HEK293T (cell line): ENCODE results near the gene HOXC12.
A peak's percentile ranks its signal among the peaks of the same experiment; 100 is the strongest.

Source experiments
- CTCF ChIA-PET: fragments of 350-600 bp; formaldehyde crosslinking; extraction: SDS; loops from one replicate; lab custom pipeline; 2021; ENCODE audit warnings: antibody characterized with exemption, inconsistent platforms; lab: Yijun Ruan, JAX
- POLR2A ChIA-PET: fragments of 350-600 bp; formaldehyde crosslinking; extraction: SDS; loops from one replicate; lab custom pipeline; 2020; ENCODE audit warnings: antibody characterized with exemption, inconsistent platforms; lab: Yijun Ruan, JAX
- DNase-seq: peaks from one replicate; pipeline ENCODE4 v3.0.0; 2012; ENCODE audit warnings: mixed read lengths; ENCODE audit errors: extremely low spot score
- ARNT ChIP-seq: fragments of 450-650 bp; IDR thresholded peaks from 2 replicates; pipeline ENCODE4 v1.6.1; 2017; ENCODE audit warnings: mild to moderate bottlenecking
- BHLHE40 ChIP-seq: fragments of 450-650 bp; IDR thresholded peaks from 2 replicates; pipeline ENCODE4 v1.6.1; 2016; ENCODE audit warnings: mild to moderate bottlenecking, moderate library complexity, borderline replicate concordance
- CTBP1 ChIP-seq: fragments of 450-650 bp; IDR thresholded peaks from 2 replicates; pipeline ENCODE4 v1.6.1; 2016; ENCODE audit warnings: borderline replicate concordance
- ELF4 ChIP-seq: fragments of 450-650 bp; IDR thresholded peaks from 2 replicates; pipeline ENCODE4 v1.6.1; 2017; ENCODE audit warnings: antibody characterized with exemption
- FOXA1 ChIP-seq: fragments of 450-650 bp; IDR thresholded peaks from 2 replicates; pipeline ENCODE4 v1.6.1; 2016; ENCODE audit warnings: mild to moderate bottlenecking
- FOXK2 ChIP-seq: fragments of 450-650 bp; IDR thresholded peaks from 2 replicates; pipeline ENCODE4 v1.6.1; 2016; ENCODE audit warnings: mild to moderate bottlenecking
- FOXM1 ChIP-seq: fragments of 450-650 bp; IDR thresholded peaks from 2 replicates; pipeline ENCODE4 v1.6.1; 2017; ENCODE audit warnings: mild to moderate bottlenecking, borderline replicate concordance
- HDGF ChIP-seq: fragments of 450-650 bp; IDR thresholded peaks from 2 replicates; pipeline ENCODE4 v1.6.1; 2017; ENCODE audit warnings: antibody characterized with exemption, borderline replicate concordance
- L3MBTL2 ChIP-seq: fragments of 450-650 bp; conservative IDR thresholded peaks from 2 replicates; pipeline ENCODE4 v1.6.1; 2016; ENCODE audit warnings: mild to moderate bottlenecking
- LEF1 ChIP-seq: fragments of 450-650 bp; IDR thresholded peaks from 2 replicates; pipeline ENCODE4 v1.6.1; 2017; ENCODE audit warnings: mild to moderate bottlenecking, borderline replicate concordance
- NFRKB ChIP-seq: fragments of 450-650 bp; IDR thresholded peaks from 2 replicates; pipeline ENCODE4 v1.6.1; 2016; ENCODE audit warnings: mild to moderate bottlenecking, moderate library complexity
- SP1 ChIP-seq: fragments of 450-650 bp; IDR thresholded peaks from 2 replicates; pipeline ENCODE4 v1.6.1; 2017
- SUZ12 ChIP-seq: fragments of 450-650 bp; IDR thresholded peaks from 2 replicates; pipeline ENCODE4 v1.6.1; 2016; ENCODE audit warnings: mild to moderate bottlenecking
- TARDBP ChIP-seq: fragments of 450-650 bp; IDR thresholded peaks from 2 replicates; pipeline ENCODE4 v1.6.1; 2016
- ZNF384 ChIP-seq: fragments of 450-650 bp; IDR thresholded peaks from 2 replicates; pipeline ENCODE4 v1.6.1; 2016
- TF ChIP-seq, protein P1 (sequence below): fragments of 450-650 bp; IDR thresholded peaks from 2 replicates; pipeline ENCODE4 v1.6.1; 2016

HOXC12 gene

DNA sequence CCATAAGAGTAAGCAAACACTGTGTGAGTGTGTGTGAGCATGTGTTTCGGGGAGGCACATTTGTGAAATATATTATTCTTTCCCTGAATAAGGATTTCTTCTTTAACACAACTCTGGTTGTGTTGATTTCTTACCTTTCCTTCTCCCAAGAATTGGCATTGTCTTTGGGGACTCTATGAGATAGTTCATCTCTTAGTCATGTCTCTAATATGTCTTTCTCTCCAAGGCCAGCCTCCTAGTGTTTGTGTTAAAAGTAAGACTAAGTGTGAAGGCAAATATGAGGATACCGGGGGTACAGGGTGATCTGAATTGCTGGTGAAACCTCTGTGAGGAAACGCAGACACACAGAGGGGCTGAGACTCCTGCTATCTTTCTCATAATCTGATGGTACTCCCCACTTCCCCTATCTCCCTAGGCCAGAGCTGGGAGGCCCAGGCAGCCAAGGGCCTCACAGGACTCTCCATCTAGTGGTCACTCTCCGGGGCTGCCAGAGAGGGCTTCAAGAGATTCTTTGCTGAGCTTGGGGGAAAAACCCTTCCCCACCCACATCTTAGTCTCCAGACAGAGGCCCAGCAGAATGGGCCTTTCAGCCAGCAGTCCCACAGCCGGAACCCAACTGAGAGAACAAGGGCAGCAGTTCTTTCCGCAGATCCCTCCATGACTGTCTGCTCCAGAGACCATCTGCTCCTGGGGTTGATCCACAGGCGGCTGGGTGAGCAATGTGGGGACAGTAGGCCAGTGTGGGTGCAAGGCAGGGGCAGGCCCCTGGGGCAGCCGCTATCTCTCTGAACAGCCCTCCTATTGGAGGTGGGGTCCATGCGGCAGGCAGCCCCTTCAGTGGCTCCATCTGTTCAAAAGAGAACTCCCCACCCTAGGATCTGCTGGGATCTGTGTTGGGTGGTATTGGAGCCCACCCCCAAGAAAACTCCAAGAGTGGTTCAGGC lies 5.8 kb upstream of the HOXC12 start:
- POLR2A ChIA-PET: no interaction called here
- no peak for DNase-seq
- TF ChIP-seq L3MBTL2: no peak
- TF ChIP-seq ZNF384: no peak
- no peak for TF ChIP-seq FOXM1
- TF ChIP-seq SUZ12: no peak
- TF ChIP-seq FOXK2: no peak
- no peak for TF ChIP-seq LEF1
- TF ChIP-seq, protein P1, sequence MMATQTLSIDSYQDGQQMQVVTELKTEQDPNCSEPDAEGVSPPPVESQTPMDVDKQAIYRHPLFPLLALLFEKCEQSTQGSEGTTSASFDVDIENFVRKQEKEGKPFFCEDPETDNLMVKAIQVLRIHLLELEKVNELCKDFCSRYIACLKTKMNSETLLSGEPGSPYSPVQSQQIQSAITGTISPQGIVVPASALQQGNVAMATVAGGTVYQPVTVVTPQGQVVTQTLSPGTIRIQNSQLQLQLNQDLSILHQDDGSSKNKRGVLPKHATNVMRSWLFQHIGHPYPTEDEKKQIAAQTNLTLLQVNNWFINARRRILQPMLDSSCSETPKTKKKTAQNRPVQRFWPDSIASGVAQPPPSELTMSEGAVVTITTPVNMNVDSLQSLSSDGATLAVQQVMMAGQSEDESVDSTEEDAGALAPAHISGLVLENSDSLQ: no peak
- no peak for TF ChIP-seq FOXA1
- TF ChIP-seq CTBP1: no peak
- no peak for TF ChIP-seq NFRKB
- TF ChIP-seq SP1: no peak
- no peak for TF ChIP-seq HDGF
- TF ChIP-seq TARDBP: no peak
- TF ChIP-seq BHLHE40: no peak
- no peak for TF ChIP-seq ARNT
- CTCF ChIA-PET: interaction anchor here (1.1 kb wide), 1 partner anchor 9 kb away, joined by 3 read pairs; no protein-coding TSS in a partner anchor

DNA sequence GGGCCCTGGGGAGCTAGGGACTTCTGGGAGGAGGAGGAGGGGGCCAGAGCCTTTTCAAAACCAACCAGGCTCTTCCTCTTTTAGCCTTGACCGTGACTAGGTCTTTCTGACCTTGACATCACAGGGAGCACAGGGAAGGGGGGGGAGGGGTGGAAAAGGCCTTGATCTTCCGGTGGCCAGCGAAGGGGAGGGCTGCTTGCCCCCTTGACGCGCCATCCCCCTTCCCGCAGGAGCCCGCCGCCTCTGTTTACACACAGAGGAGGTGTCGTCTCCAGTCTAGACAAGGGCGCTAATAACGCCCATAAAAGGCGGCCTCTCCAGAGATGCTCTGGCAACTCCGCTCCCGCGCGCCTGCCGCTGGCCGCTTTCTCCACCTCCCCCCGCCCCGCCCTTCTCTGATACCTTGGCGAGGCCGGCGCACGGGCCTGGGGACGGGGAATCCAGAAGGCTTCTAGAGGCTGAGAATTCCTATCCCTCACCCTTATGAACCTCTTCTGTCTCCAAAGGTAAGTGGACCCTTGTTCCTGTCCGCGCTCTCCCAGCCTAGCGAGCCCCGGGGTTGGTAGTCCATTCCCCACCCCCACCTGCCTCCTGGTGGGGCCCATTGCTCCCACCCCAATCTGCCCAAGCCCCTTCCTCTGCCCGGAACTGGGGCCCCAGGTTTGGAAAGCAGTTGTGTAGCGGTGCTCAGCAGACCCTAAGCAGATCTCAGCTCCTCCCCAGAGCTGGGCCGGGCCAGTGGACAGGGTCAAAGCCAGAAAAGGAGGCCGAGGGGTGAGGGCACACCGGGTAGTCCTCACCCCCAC lies 4.9 kb upstream of the HOXC12 start:
- TF ChIP-seq ELF4 (no peak), LEF1 (no peak), SP1 (no peak), SUZ12 (no peak), BHLHE40 (no peak), FOXM1 (no peak), ARNT (no peak), NFRKB (no peak), L3MBTL2 (no peak), ZNF384 (no peak), FOXK2 (no peak), CTBP1 (no peak), FOXA1 (no peak)
- peak; percentile 38 for DNase-seq
- ChIA-PET POLR2A (no interaction called here), CTCF (interaction anchor here (0.9 to 1.1 kb wide), 2 partner anchors 10 to 192 kb away, joined by 3 read pairs; no protein-coding TSS in a partner anchor)

DNA sequence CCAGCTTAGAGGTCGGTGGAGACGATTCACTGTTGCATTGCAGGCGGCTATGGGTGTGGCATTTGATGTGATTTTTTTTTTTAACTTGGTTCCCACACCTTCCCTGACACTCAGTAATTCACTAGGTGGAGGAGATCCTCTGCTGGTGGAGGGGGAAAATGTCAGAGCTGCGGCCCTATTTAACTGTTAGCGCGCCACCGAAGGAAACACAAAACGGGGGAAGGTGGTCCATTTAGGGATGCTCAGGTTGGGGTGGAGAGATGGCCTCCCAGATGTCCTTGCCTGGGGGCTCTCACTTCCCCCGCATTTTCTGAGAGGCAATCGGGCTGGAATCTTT lies 4.3 kb upstream of the HOXC12 start:
- TF ChIP-seq L3MBTL2 (no peak), FOXM1 (no peak), ZNF384 (no peak), SP1 (no peak), BHLHE40 (no peak)
- CTCF ChIA-PET: interaction anchor here (0.9 kb wide), 2 partner anchors 11 to 193 kb away, joined by 3 read pairs; no protein-coding TSS in a partner anchor
- POLR2A ChIA-PET: no interaction called here
- DNase-seq: no peak

DNA sequence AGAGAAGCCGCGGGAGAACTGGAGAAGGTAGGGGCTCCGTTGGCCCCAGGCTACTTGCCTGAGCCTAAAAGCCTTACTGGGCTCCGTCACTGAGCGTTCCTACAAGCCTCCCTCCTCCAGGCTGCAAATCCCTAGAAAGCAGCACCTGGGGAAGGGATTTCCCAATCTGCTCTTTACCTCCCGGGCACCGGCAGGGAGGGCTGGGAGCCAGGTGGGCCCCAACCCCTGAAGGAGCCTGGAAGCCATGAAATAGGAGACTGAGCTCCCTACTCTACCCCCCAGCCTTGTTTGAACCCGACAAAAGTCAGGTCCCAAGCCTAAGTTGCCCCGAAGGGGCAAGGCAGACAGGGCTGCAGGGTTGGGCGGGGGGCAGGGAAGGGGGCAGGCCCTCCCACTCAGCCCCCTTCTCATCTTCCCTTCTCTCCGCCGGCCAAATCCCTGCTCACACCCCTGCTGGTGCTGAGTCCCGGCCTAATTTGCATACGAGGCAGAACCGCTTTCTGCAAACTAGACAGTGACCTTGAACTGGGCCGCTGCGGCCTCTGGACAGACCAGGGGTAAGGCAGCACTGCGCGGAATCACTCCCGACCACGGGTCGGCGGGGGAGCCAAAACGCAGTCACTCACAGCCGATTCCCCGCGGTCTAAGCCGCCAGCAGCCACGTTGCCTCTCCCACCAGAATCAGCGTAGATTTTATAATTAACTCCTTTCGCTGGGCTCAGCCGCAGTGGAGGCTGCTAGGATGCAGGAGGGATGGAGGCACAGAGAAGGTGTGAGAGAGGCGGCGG lies 3.7 kb upstream of the HOXC12 start:
- CTCF ChIA-PET: interaction anchor here (0.9 to 1.1 kb wide), 2 partner anchors 9 to 11 kb away, joined by 3 read pairs; no protein-coding TSS in a partner anchor
- POLR2A ChIA-PET: interaction anchor here (0.9 to 3.6 kb wide), 2 partner anchors 12 to 13 kb away, joined by 3 to 14 read pairs; partner anchors contain the start of gene HOXC13
- TF ChIP-seq FOXA1 (no peak), SP1 (no peak), BHLHE40 (no peak), HDGF (no peak), ELF4 (no peak), FOXK2 (no peak), NFRKB (no peak), SUZ12 (no peak), LEF1 (no peak), TARDBP (no peak), ZNF384 (no peak), L3MBTL2 (no peak), CTBP1 (no peak), ARNT (no peak)
- TF ChIP-seq, protein P1: no peak
- DNase-seq: no peak

DNA sequence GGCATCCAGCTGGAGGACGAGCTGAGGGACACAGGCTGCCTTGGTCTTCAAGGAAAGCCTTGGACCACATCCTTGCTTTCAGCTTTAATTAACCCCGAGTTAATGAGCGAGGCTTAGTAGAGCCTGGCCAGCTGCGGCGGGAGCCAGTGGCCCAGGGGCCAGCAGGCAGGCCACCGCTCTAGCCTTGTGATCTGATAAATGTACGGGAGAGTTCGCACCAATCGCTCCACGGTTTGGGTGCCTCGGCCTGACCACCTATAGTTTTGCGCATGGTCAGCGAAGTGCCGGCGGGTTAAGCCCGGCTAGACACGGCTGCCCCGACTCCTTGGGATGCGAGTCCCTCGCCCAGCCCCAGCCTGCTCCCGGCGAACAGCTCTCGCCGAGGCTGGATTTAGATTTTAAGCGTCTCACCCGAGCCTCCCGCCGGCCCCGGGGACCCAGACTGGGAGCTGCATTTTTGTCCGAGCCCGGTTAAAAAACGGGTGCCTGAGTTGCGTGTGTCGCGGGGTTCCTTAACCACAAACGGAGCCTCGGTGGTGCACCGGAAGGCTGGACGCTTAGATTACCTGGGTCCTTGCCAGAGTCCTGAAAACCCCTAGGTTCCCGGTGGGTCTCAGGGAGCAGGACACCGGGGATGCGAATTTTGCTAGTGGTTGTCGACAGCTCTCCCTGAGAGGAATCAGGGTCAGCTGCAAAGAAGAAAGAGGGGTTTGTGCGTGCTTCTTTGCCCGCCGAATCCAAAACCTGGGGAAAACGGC lies 2.9 kb upstream of the HOXC12 start:
- TF ChIP-seq SUZ12: no peak
- TF ChIP-seq ELF4: no peak
- TF ChIP-seq L3MBTL2: no peak
- no peak for TF ChIP-seq NFRKB
- TF ChIP-seq SP1: no peak
- no peak for TF ChIP-seq ZNF384
- TF ChIP-seq TARDBP: no peak
- TF ChIP-seq HDGF: no peak
- no peak for TF ChIP-seq FOXA1
- TF ChIP-seq, protein P1: no peak
- no peak for TF ChIP-seq CTBP1
- CTCF ChIA-PET: interaction anchor here (1.1 to 1.2 kb wide), 2 partner anchors 10 to 12 kb away, joined by 3 read pairs; no protein-coding TSS in a partner anchor
- DNase-seq: no peak
- POLR2A ChIA-PET: interaction anchor here (0.9 to 3.6 kb wide), 4 partner anchors 12 to 22 kb away, joined by 3 to 14 read pairs (median 3); partner anchors contain the start of genes HOXC11 and HOXC13
